Activated effector memory CD4-positive, alpha-beta T cell treated with Interleukin-2 at 50 U/mL for 16 hours (primary cell): ENCODE measurements around the gene CDS2.

Experiments
- DNase-seq: peaks from one replicate; pipeline ENCODE4 v3.0.0-alpha.2; 2020

The CDS2 gene

GRCh38 chr20:5216663-5217062, 89.9 kb downstream of the CDS2 start:
- DNase-seq, result no peak

- no peak for DNase-seq
Observed at GRCh38 chr20:5217616-5218015, 90.8 kb downstream of the CDS2 start.

- DNase-seq, result no peak
Observed at GRCh38 chr20:5220321-5221060, 93.7 kb downstream of the CDS2 start.

- DNase-seq, result no peak
Observed at GRCh38 chr20:5221061-5221430, 94.2 kb downstream of the CDS2 start.

- peak; percentile 16 for DNase-seq
Observed at GRCh38 chr20:5222919-5223634, 96.3 kb downstream of the CDS2 start.

- DNase-seq, result no peak
Observed at GRCh38 chr20:5230544-5230943, 103.7 kb downstream of the CDS2 start.

GRCh38 chr20:5234158-5234557, 107.3 kb downstream of the CDS2 start:
- DNase-seq, result no peak

GRCh38 chr20:5234978-5235377, 108.2 kb downstream of the CDS2 start:
- DNase-seq, result no peak
